Measurements from ENCODE around the gene HTR6.

The HTR6 gene

GRCh38 chr1:19656134-19656779 lies 8.4 kb upstream of the HTR6 start:
- TF ChIP-seq EZH2phosphoT487 (IDR thresholded peaks at IDR 0.05; ENCODE audit: borderline replicate concordance) (no peak), CTCF (conservative IDR thresholded peaks at IDR 0.05; ENCODE audit: low read length) (no peak)
- Histone ChIP-seq H3K9ac (ENCODE audit: low read depth, low read length, poor library complexity, severe bottlenecking) (no peak overlapping the region), H3K9me3 (ENCODE audit: insufficient read depth, low read depth, low read length) (no peaks in the 10 kb centered on the region), H3K4me1 (ENCODE audit: insufficient read depth, low read length, poor library complexity, severe bottlenecking) (peaks cover 6% of the 10 kb centered on the region), H3K4me2 (ENCODE audit: low read depth, low read length, poor library complexity, severe bottlenecking) (no peak overlapping the region), H4K20me1 (ENCODE audit: insufficient read depth, low read length, poor library complexity, severe bottlenecking) (no peaks in the 10 kb centered on the region), H3K9me2 (replicated peaks; ENCODE audit: low read depth, low read length) (no peaks in the 10 kb centered on the region), H3K79me2 (ENCODE audit: insufficient read depth, low read length) (no peaks in the 10 kb centered on the region), H3K36me3 (ENCODE audit: insufficient read depth, low read length) (no peaks in the 10 kb centered on the region), H3F3A (ENCODE audit: low read depth) (no peaks in the 10 kb centered on the region), H2AFZ (ENCODE audit: low read length) (no peak overlapping the region), H3K27me3 (ENCODE audit: insufficient read depth, low read length, poor library complexity, severe bottlenecking) (no peaks in the 10 kb centered on the region), H3K4me3 (ENCODE audit: low read length, poor library complexity, severe bottlenecking) (no peak overlapping the region)

DNA sequence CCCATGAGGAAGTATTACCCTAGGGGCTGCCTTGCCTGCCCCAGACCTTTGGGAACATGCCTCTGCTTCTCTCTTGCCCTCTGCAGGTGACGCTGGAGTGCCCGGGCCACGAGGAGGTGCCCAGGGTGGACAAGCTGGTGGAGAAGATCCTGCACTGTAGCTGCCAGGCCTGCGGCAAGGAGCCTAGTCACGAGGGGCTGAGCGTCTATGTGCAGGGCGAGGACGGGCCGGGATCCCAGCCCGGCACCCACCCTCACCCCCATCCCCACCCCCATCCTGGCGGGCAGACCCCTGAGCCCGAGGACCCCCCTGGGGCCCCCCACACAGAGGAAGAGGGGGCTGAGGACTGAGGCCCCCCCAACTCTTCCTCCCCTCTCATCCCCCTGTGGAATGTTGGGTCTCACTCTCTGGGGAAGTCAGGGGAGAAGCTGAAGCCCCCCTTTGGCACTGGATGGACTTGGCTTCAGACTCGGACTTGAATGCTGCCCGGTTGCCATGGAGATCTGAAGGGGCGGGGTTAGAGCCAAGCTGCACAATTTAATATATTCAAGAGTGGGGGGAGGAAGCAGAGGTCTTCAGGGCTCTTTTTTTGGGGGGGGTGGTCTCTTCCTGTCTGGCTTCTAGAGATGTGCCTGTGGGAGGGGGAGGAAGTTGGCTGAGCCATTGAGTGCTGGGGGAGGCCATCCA lies 7.8 kb upstream of the HTR6 start:
- Histone ChIP-seq H3K9me3 (ENCODE audit: insufficient read depth, low read depth, low read length) (no peaks in the 10 kb centered on the region), H3K79me2 (ENCODE audit: insufficient read depth, low read length) (no peaks in the 10 kb centered on the region), H3K4me1 (ENCODE audit: insufficient read depth, low read length, poor library complexity, severe bottlenecking) (peaks cover 6% of the 10 kb centered on the region), H3K36me3 (ENCODE audit: insufficient read depth, low read length) (no peaks in the 10 kb centered on the region), H4K20me1 (ENCODE audit: insufficient read depth, low read length, poor library complexity, severe bottlenecking) (no peaks in the 10 kb centered on the region), H3K27me3 (ENCODE audit: insufficient read depth, low read length, poor library complexity, severe bottlenecking) (no peaks in the 10 kb centered on the region), H3K9me2 (replicated peaks; ENCODE audit: low read depth, low read length) (no peaks in the 10 kb centered on the region), H3K4me3 (ENCODE audit: low read length, poor library complexity, severe bottlenecking) (no peak overlapping the region), H3K4me2 (ENCODE audit: low read depth, low read length, poor library complexity, severe bottlenecking) (no peak overlapping the region), H2AFZ (ENCODE audit: low read length) (no peak overlapping the region), H3K9ac (ENCODE audit: low read depth, low read length, poor library complexity, severe bottlenecking) (no peak overlapping the region), H3F3A (ENCODE audit: low read depth) (no peaks in the 10 kb centered on the region)
- TF ChIP-seq EZH2phosphoT487 (IDR thresholded peaks at IDR 0.05; ENCODE audit: borderline replicate concordance), result no peak
- no peak for TF ChIP-seq CTCF (conservative IDR thresholded peaks at IDR 0.05; ENCODE audit: low read length)

- Histone ChIP-seq H3K9ac (ENCODE audit: low read depth, low read length, poor library complexity, severe bottlenecking) (no peak overlapping the region), H2AFZ (ENCODE audit: low read length) (no peak overlapping the region), H3K9me2 (replicated peaks; ENCODE audit: low read depth, low read length) (no peaks in the 10 kb centered on the region), H3K27me3 (ENCODE audit: insufficient read depth, low read length, poor library complexity, severe bottlenecking) (no peaks in the 10 kb centered on the region), H3K79me2 (ENCODE audit: insufficient read depth, low read length) (no peaks in the 10 kb centered on the region), H3F3A (ENCODE audit: low read depth) (no peaks in the 10 kb centered on the region), H3K36me3 (ENCODE audit: insufficient read depth, low read length) (no peaks in the 10 kb centered on the region), H3K9me3 (ENCODE audit: insufficient read depth, low read depth, low read length) (no peaks in the 10 kb centered on the region), H3K4me1 (ENCODE audit: insufficient read depth, low read length, poor library complexity, severe bottlenecking) (peaks cover 6% of the 10 kb centered on the region), H4K20me1 (ENCODE audit: insufficient read depth, low read length, poor library complexity, severe bottlenecking) (no peaks in the 10 kb centered on the region), H3K4me3 (ENCODE audit: low read length, poor library complexity, severe bottlenecking) (no peak overlapping the region), H3K4me2 (ENCODE audit: low read depth, low read length, poor library complexity, severe bottlenecking) (no peak overlapping the region)
- TF ChIP-seq EZH2phosphoT487 (IDR thresholded peaks at IDR 0.05; ENCODE audit: borderline replicate concordance) (no peak), CTCF (conservative IDR thresholded peaks at IDR 0.05; ENCODE audit: low read length) (no peak)
Observed at GRCh38 chr1:19657511-19657910, 7.2 kb upstream of the HTR6 start.

All from Loucy (cell line).